HG03439 (cell line): ENCODE data around the gene DCAF15.

Experiments
- ATAC-seq: cut with Tn5 transposase; IDR thresholded peaks from one replicate; pipeline ENCODE4 v1.9.1; 2021; ENCODE audit warnings: mild to moderate bottlenecking, moderate library complexity; ENCODE audit not compliant: unreplicated experiment

DCAF15 gene

GRCh38 chr19:13990085-13990484 lies 37.8 kb downstream of the DCAF15 start:
- no peak for ATAC-seq

GRCh38 chr19:13992025-13992424 lies 39.7 kb downstream of the DCAF15 start:
- no peak for ATAC-seq

GRCh38 chr19:13993590-13994300 lies 41.4 kb downstream of the DCAF15 start:
- no peak for ATAC-seq

GRCh38 chr19:13995017-13995728 lies 42.9 kb downstream of the DCAF15 start:
- no peak for ATAC-seq

- ATAC-seq = no peak
Observed at GRCh38 chr19:13995878-13996765, 43.8 kb downstream of the DCAF15 start.

- ATAC-seq = no peak
Observed at GRCh38 chr19:13996928-13997630, 44.8 kb downstream of the DCAF15 start.

- no peak for ATAC-seq
Observed at GRCh38 chr19:13997631-13997962, 45.3 kb downstream of the DCAF15 start.

- no peak for ATAC-seq
Observed at GRCh38 chr19:13998426-13998825, 46.1 kb downstream of the DCAF15 start.

GRCh38 chr19:13999085-13999484 lies 46.8 kb downstream of the DCAF15 start:
- ATAC-seq = no peak

GRCh38 chr19:14000691-14001375 lies 48.5 kb downstream of the DCAF15 start:
- ATAC-seq = no peak

- ATAC-seq = no peak
Observed at GRCh38 chr19:14002571-14003250, 50.4 kb downstream of the DCAF15 start.

- ATAC-seq = no peak
Observed at GRCh38 chr19:14003251-14004055, 51.1 kb downstream of the DCAF15 start.

- no peak for ATAC-seq
Observed at GRCh38 chr19:14004619-14005348, 52.5 kb downstream of the DCAF15 start.

GRCh38 chr19:14005349-14006084 lies 53.2 kb downstream of the DCAF15 start:
- peak; percentile 43 for ATAC-seq

GRCh38 chr19:14006085-14006765 lies 53.9 kb downstream of the DCAF15 start, which contains the start of gene RFX1:
RFX1 (minus strand) TSS chr19:14006320; CDS start chr19:13993843, 12,477 bp downstream.
- peak; percentile 82 for ATAC-seq

- ATAC-seq = peak; percentile 45
Observed at GRCh38 chr19:14006766-14007562, 54.7 kb downstream of the DCAF15 start.
